ENCODE measurements around the gene NTN1. TPM values are rescaled to one million over a fixed set of nuclear protein-coding genes. Genes with fewer than 3 reads are reported as not detected.

Gene NTN1
- total RNA-seq, 1 donor from 2014 or later, result 4.1 TPM

GRCh38 chr17:9032583-9032982 lies 11.3 kb downstream of the NTN1 start:
- no peak for ATAC-seq
- intact Hi-C loops (cut with DNase I), result no loop called here
- no peak for DNase-seq
- Histone ChIP-seq H3K36me3 (no peaks in the 10 kb centered on the region), H3K4me1 (no peaks in the 10 kb centered on the region), H3K27me3 (peaks cover 9% of the 10 kb centered on the region), H3K27ac (no peak overlapping the region), H3K9me3 (no peaks in the 10 kb centered on the region), H3K4me3 (no peak overlapping the region)
- no peak for TF ChIP-seq CTCF (IDR thresholded peaks at IDR 0.05)

GRCh38 chr17:9035249-9035648 lies 13.9 kb downstream of the NTN1 start:
- no peak overlapping the region for H3K27ac ChIP-seq
- no peak overlapping the region for H3K4me3 ChIP-seq
- no peak for TF ChIP-seq CTCF (IDR thresholded peaks at IDR 0.05)
- intact Hi-C loops (cut with DNase I), result no loop called here
- H3K9me3 ChIP-seq, result no peaks in the 10 kb centered on the region
- peaks cover 5% of the 10 kb centered on the region for H3K27me3 ChIP-seq
- no peak for ATAC-seq
- no peak for DNase-seq
- no peaks in the 10 kb centered on the region for H3K4me1 ChIP-seq
- H3K36me3 ChIP-seq, result no peaks in the 10 kb centered on the region

GRCh38 chr17:9036336-9036735 lies 15.0 kb downstream of the NTN1 start:
- no peaks in the 10 kb centered on the region for H3K4me1 ChIP-seq
- peaks cover 5% of the 10 kb centered on the region for H3K27me3 ChIP-seq
- H3K27ac ChIP-seq, result no peak overlapping the region
- ATAC-seq, result no peak
- no peak for DNase-seq
- intact Hi-C loops (cut with DNase I), result no loop called here
- no peaks in the 10 kb centered on the region for H3K36me3 ChIP-seq
- H3K9me3 ChIP-seq, result no peaks in the 10 kb centered on the region
- no peak overlapping the region for H3K4me3 ChIP-seq
- no peak for TF ChIP-seq CTCF (IDR thresholded peaks at IDR 0.05)

GRCh38 chr17:9037736-9038135 lies 16.4 kb downstream of the NTN1 start:
- no peaks in the 10 kb centered on the region for H3K27me3 ChIP-seq
- no peak for TF ChIP-seq CTCF (IDR thresholded peaks at IDR 0.05)
- intact Hi-C loops (cut with DNase I), result no loop called here
- DNase-seq, result no peak
- no peak overlapping the region for H3K4me3 ChIP-seq
- no peaks in the 10 kb centered on the region for H3K4me1 ChIP-seq
- no peak for ATAC-seq
- H3K9me3 ChIP-seq, result no peaks in the 10 kb centered on the region
- no peak overlapping the region for H3K27ac ChIP-seq
- no peaks in the 10 kb centered on the region for H3K36me3 ChIP-seq

GRCh38 chr17:9038380-9038779 lies 17.1 kb downstream of the NTN1 start:
- no peak for ATAC-seq
- TF ChIP-seq CTCF (IDR thresholded peaks at IDR 0.05), result no peak
- no peaks in the 10 kb centered on the region for H3K36me3 ChIP-seq
- DNase-seq, result no peak
- no peaks in the 10 kb centered on the region for H3K9me3 ChIP-seq
- H3K4me1 ChIP-seq, result no peaks in the 10 kb centered on the region
- H3K27me3 ChIP-seq, result no peaks in the 10 kb centered on the region
- no peak overlapping the region for H3K27ac ChIP-seq
- intact Hi-C loops (cut with DNase I), result no loop called here
- no peak overlapping the region for H3K4me3 ChIP-seq

GRCh38 chr17:9044772-9045463 lies 23.6 kb downstream of the NTN1 start:
- Histone ChIP-seq H3K4me3 (no peak overlapping the region), H3K9me3 (no peaks in the 10 kb centered on the region), H3K27me3 (peaks cover 3% of the 10 kb centered on the region), H3K36me3 (no peaks in the 10 kb centered on the region), H3K4me1 (no peaks in the 10 kb centered on the region), H3K27ac (no peak overlapping the region)
- no peak for ATAC-seq
- TF ChIP-seq CTCF (IDR thresholded peaks at IDR 0.05), result no peak
- DNase-seq, result no peak
- intact Hi-C loops (cut with DNase I), result no loop called here

All from upper lobe of right lung (tissue), 1 donor.